H1 (cell line): ENCODE data around the gene ABCF2. TPM values are rescaled to one million over a fixed set of nuclear protein-coding genes. Genes with fewer than 3 reads are reported as not detected.

ENCODE experiments used
- BCL11A ChIP-seq, 2 experiments: IDR thresholded peaks; one replicate each; pipeline ENCODE4 v1.6.1; 2011; ENCODE audit warnings: low read depth in 2 of 2, low read length in 2 of 2, mild to moderate bottlenecking in 2 of 2
- E2F6 ChIP-seq: IDR thresholded peaks from 2 replicates; pipeline ENCODE4 v1.6.1; 2012; ENCODE audit warnings: inconsistent platforms
- EGR1 ChIP-seq: IDR thresholded peaks from 2 replicates; pipeline ENCODE4 v1.6.1; 2011; ENCODE audit warnings: low read depth, low read length, borderline replicate concordance
- KDM1A ChIP-seq: fragments of 200-600, 300-600 bp; sonication (generic); IDR thresholded peaks from 2 replicates; pipeline ENCODE4 v1.7.1; 2016; ENCODE audit warnings: mild to moderate bottlenecking, low read length, borderline replicate concordance
- MAFK ChIP-seq: IDR thresholded peaks from 2 replicates; pipeline ENCODE4 v1.6.1; 2012; ENCODE audit warnings: low read depth, mild to moderate bottlenecking, improper control_type of control experiment, low read length
- POLR2AphosphoS5 ChIP-seq: IDR thresholded peaks from 2 replicates; pipeline ENCODE4 v1.6.1; 2011; ENCODE audit warnings: low read depth, low read length
- RAD21 ChIP-seq, 2 experiments: IDR thresholded peaks in 1 of 2; conservative IDR thresholded peaks in 1 of 2; 2 replicates each; pipeline ENCODE4 v1.6.1; 2011; ENCODE audit warnings: low read depth in 2 of 2, low read length in 2 of 2, improper control_type of control experiment in 1 of 2, inconsistent platforms in 1 of 2, mild to moderate bottlenecking in 1 of 2, moderate library complexity in 1 of 2
- RBBP5 ChIP-seq: IDR thresholded peaks from 2 replicates; pipeline ENCODE4 v1.7.1; 2012; ENCODE audit warnings: low read depth, mild to moderate bottlenecking, inconsistent platforms, low read length, moderate library complexity, borderline replicate concordance
- SAP30 ChIP-seq: fragments of 300-600 bp; sonication (generic); IDR thresholded peaks from 2 replicates; pipeline ENCODE4 v1.7.1; 2012; ENCODE audit warnings: low read length, moderate library complexity, mild to moderate bottlenecking, inconsistent platforms; ENCODE audit not compliant: insufficient read depth, insufficient replicate concordance
- SIRT6 ChIP-seq: IDR thresholded peaks from one replicate; pipeline ENCODE4 v1.7.1; 2012; ENCODE audit warnings: low read length, inconsistent platforms
- SUZ12 ChIP-seq: fragments of 200-600 bp; sonication (generic); IDR thresholded peaks from 2 replicates; pipeline ENCODE4 v1.6.1; 2012; ENCODE audit warnings: mild to moderate bottlenecking, inconsistent platforms, low read length, moderate library complexity, mixed read lengths
- TCF12 ChIP-seq: IDR thresholded peaks from 2 replicates; pipeline ENCODE4 v1.6.1; 2011; ENCODE audit warnings: low read depth, mild to moderate bottlenecking, low read length
- TEAD4 ChIP-seq: IDR thresholded peaks from 2 replicates; pipeline ENCODE4 v1.6.1; 2012; ENCODE audit warnings: low read depth, low read length, inconsistent platforms, mixed read lengths
- polyA plus RNA-seq, 7 experiments: library from polyadenylated mRNA; depleted of rRNA in 3 of 7; stranded (reverse) in 5 of 7; unstranded in 2 of 7; fragments of >200 nt in 5 of 7; fragments of 200-250 nt in 2 of 7; gene quantifications; 1 replicate in 5 of 7; 2 replicates in 1 of 7; 4 replicates in 1 of 7; pipeline versions ENCODE4 v1.2.1 to v1.2.3, GENCODE V29; 2011 to 2013; ENCODE audit warnings: missing spikeins in 2 of 7, mixed read lengths in 2 of 7
- total RNA-seq: library from RNA; stranded (reverse); fragmentation: NEBNext Ultra II Directional; extraction: Animal tissue kit (Norgen Biotek cat#: 25700); gene quantifications from 2 replicates; pipeline ENCODE4 v1.2.1, GENCODE V29; 2021
- TF ChIP-seq, protein P1 (sequence below): IDR thresholded peaks from 2 replicates; pipeline ENCODE4 v1.6.1; 2011; ENCODE audit warnings: low read depth, mild to moderate bottlenecking, low read length; ENCODE audit not compliant: insufficient read depth

ABCF2 gene
- total and polyA plus RNA-seq, 2 of the 8 experiments (the other 6 are each of a cell fraction or from before 2014, with no cell fraction given) = 28.0 to 55.0 TPM

DNA sequence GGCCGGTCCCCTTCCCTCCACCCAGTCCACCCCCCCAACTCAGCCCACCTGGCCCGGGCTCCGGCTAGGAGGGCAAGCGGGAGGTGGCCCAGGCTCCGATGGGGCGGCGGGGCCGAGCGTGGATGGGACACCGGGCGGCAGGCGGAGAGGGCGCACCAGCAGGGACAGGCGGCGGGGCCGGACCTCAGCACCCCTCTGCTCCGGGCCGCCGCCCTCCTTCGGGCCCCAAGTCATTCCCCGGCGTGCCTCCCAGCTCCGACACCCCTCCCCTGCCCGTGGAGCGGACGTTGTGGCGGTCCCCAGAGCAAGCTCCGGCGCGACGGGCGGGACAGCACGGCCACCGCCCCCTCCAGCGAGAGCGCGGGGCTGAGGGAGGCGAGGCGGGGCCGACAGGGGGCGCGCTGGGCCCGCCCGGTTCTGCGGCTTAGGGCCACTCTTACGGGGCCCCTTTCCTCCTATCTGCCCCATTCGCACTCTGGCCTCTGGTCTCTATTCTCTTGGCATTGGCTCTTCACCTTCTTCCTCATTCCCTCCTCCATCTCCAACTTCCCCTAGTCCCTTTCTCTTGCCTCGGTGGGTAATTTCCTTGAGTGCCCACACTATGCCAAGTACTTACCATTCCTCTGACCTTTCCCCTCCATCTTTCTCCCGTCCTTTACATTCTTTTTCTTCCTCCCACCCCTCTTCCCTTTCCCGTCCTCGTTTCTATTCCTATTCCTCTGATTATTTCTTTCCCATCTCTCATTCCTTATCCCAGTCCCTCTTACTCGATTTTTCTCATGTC lies 58.8 kb downstream of the ABCF2 start (continued):
- TF ChIP-seq POLR2AphosphoS5 (no peak), TCF12 (no peak), SAP30 (no peak), SUZ12 (no peak; the same call in 1 of the 2 replicates), KDM1A (no peak), TEAD4 (no peak), SIRT6 (no peak), RBBP5 (no peak), RAD21 (IDR thresholded peaks at IDR 0.05 in 1 of 2, conservative IDR thresholded peaks at IDR 0.05 in 1 of 2; ENCODE audit: low read depth in 2 of 2, low read length in 2 of 2) (peak; percentile 36 to 51), EGR1 (no peak), MAFK (no peak), E2F6 (peak; percentile 36; the same call in 1 of the 2 replicates), BCL11A (IDR thresholded peaks at IDR 0.05; ENCODE audit: low read depth in 2 of 2, low read length in 2 of 2) (no peak)
- TF ChIP-seq, protein P1, sequence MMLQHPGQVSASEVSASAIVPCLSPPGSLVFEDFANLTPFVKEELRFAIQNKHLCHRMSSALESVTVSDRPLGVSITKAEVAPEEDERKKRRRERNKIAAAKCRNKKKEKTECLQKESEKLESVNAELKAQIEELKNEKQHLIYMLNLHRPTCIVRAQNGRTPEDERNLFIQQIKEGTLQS = no peak
